K562 (cell line): ENCODE data around the gene HYAL1.
A peak's percentile ranks its signal among the peaks of the same experiment; 100 is the strongest.

Source experiments
- BRD9 ChIP-seq: fragments of 450-650 bp; IDR thresholded peaks from 2 replicates; pipeline ENCODE4 v1.6.1; 2018; ENCODE audit warnings: low read depth; ENCODE audit not compliant: partially characterized antibody
- CREB1 ChIP-seq, 2 experiments: sonication (generic) in 1 of 2; formaldehyde crosslinking in 1 of 2; IDR thresholded peaks; 2 replicates each; pipeline versions ENCODE4 v1.6.1 to v1.8.0; 2012 to 2022; ENCODE audit warnings: inconsistent platforms in 1 of 2, mild to moderate bottlenecking in 1 of 2, missing genetic modification reagents in 1 of 2, moderate library complexity in 1 of 2
- CTCF ChIP-seq, 3 experiments: IDR thresholded peaks in 2 of 3; conservative IDR thresholded peaks in 1 of 3; 2 replicates each; pipeline ENCODE4 v1.5.1; 2011 to 2012; ENCODE audit warnings: low read length in 3 of 3, mild to moderate bottlenecking in 3 of 3, control low read depth in 2 of 3, improper control_type of control experiment in 1 of 3, inconsistent platforms in 1 of 3, low read depth in 1 of 3, mixed read lengths in 1 of 3, moderate library complexity in 1 of 3; ENCODE audit not compliant: insufficient read depth in 2 of 3
- HDAC2 ChIP-seq: fragments of 450-650 bp; IDR thresholded peaks from 2 replicates; pipeline ENCODE4 v1.6.1; 2016; ENCODE audit warnings: mild to moderate bottlenecking
- MTF1 ChIP-seq: fragments of 250-450 bp; sonication (Bioruptor Pico); IDR thresholded peaks from 2 replicates; pipeline ENCODE4 v1.9.0; 2021; ENCODE audit warnings: moderate library complexity, mild to moderate bottlenecking, inconsistent platforms, borderline replicate concordance
- NEUROD1 ChIP-seq: fragments of 150-350 bp; IDR thresholded peaks from 2 replicates; pipeline ENCODE4 v1.6.1; 2014; ENCODE audit warnings: borderline replicate concordance, low read length, low read depth; ENCODE audit not compliant: partially characterized antibody
- POU5F1 ChIP-seq: fragments of 150-350 bp; IDR thresholded peaks from 2 replicates; pipeline ENCODE4 v1.6.1; 2014; ENCODE audit warnings: borderline replicate concordance, low read length, low read depth, mild to moderate bottlenecking; ENCODE audit not compliant: partially characterized antibody
- RFX5 ChIP-seq: IDR thresholded peaks from 2 replicates; pipeline ENCODE4 v1.6.1; 2011; ENCODE audit warnings: low read depth, mild to moderate bottlenecking, improper control_type of control experiment, low read length
- RNF2 ChIP-seq: sonication (generic); IDR thresholded peaks from 2 replicates; pipeline ENCODE4 v1.6.1; 2016
- SMARCA4 ChIP-seq: fragments of 450-650 bp; IDR thresholded peaks from 2 replicates; pipeline ENCODE4 v1.6.1; 2016
- TCF7 ChIP-seq: sonication (generic); IDR thresholded peaks from 2 replicates; pipeline ENCODE4 v1.6.1; 2016; ENCODE audit warnings: antibody characterized with exemption, borderline replicate concordance
- TEAD4 ChIP-seq, 2 experiments: sonication (generic) in 1 of 2; formaldehyde crosslinking in 1 of 2; IDR thresholded peaks; 2 replicates each; pipeline versions ENCODE4 v1.6.1 to v1.8.0; 2012 to 2022; ENCODE audit warnings: borderline replicate concordance in 1 of 2, inconsistent platforms in 1 of 2, low read length in 1 of 2, mild to moderate bottlenecking in 1 of 2, missing genetic modification reagents in 1 of 2
- THRA ChIP-seq: fragments of 450-650 bp; IDR thresholded peaks from 2 replicates; pipeline ENCODE4 v1.6.1; 2017; ENCODE audit warnings: mild to moderate bottlenecking, moderate library complexity
- ZBTB33 ChIP-seq: sonication (generic); formaldehyde crosslinking; IDR thresholded peaks from 2 replicates; pipeline ENCODE4 v1.8.1; 2023; ENCODE audit warnings: mild to moderate bottlenecking, missing genetic modification reagents

- TF ChIP-seq HDAC2, result no peak
- peak; percentile 77 to 93 (median 91) for TF ChIP-seq CTCF (IDR thresholded peaks at IDR 0.05 in 2 of 3, conservative IDR thresholded peaks at IDR 0.05 in 1 of 3; ENCODE audit: insufficient read depth in 2 of 3, low read depth in 1 of 3, low read length in 3 of 3)
- no peak for TF ChIP-seq RFX5
- TF ChIP-seq TEAD4 (IDR thresholded peaks at IDR 0.05; ENCODE audit: low read length), result no peak
- no peak for TF ChIP-seq TEAD4 (CRISPR knock-in tag; IDR thresholded peaks at IDR 0.05; ENCODE audit: borderline replicate concordance)
- TF ChIP-seq ZBTB33 (CRISPR knock-in tag), result peak; percentile 39; the same call in 1 of the 2 replicates
- no peak for TF ChIP-seq SMARCA4
- no peak for TF ChIP-seq POU5F1
- peak; percentile 50 for TF ChIP-seq NEUROD1
- TF ChIP-seq CREB1 (IDR thresholded peaks at IDR 0.05), result peak; percentile 79
- peak; percentile 88 for TF ChIP-seq CREB1 (CRISPR knock-in tag; IDR thresholded peaks at IDR 0.05)
- TF ChIP-seq TCF7, result peak; percentile 69; the same call in 1 of the 2 replicates
- TF ChIP-seq MTF1 (CRISPR knock-in tag), result no peak
- no peak for TF ChIP-seq THRA
- no peak for TF ChIP-seq RNF2
- TF ChIP-seq BRD9, result no peak
Measured at GRCh38 chr3:50260027-50260941, 43.1 kb downstream of the HYAL1 start.
